ENCODE measurements around the gene FAM25A. TPM values are rescaled to one million over a fixed set of nuclear protein-coding genes. Genes with fewer than 3 reads are reported as not detected.

FAM25A gene
- total RNA-seq, 1 experiment from 2014 or later = not detected

DNA sequence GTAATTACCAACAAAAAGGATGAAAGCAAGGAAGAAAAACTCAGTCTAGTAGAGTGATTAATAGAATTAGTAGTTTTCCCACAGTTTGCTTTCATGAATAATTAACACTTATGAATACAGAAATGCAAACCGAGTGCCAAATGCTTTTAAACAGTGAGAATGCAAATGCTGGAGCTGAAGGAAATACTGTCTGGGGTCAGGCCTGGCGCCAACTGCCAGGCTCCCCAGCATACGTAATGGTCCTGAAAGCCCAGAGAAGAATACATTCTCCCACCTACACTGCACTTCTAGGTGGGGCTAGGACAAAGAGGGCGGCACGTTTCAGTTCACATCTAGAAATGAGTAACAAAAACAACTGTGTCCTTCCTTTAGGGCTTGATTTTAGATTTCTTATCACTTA lies 44.6 kb downstream of the FAM25A start:
- TF ChIP-seq, protein P1, sequence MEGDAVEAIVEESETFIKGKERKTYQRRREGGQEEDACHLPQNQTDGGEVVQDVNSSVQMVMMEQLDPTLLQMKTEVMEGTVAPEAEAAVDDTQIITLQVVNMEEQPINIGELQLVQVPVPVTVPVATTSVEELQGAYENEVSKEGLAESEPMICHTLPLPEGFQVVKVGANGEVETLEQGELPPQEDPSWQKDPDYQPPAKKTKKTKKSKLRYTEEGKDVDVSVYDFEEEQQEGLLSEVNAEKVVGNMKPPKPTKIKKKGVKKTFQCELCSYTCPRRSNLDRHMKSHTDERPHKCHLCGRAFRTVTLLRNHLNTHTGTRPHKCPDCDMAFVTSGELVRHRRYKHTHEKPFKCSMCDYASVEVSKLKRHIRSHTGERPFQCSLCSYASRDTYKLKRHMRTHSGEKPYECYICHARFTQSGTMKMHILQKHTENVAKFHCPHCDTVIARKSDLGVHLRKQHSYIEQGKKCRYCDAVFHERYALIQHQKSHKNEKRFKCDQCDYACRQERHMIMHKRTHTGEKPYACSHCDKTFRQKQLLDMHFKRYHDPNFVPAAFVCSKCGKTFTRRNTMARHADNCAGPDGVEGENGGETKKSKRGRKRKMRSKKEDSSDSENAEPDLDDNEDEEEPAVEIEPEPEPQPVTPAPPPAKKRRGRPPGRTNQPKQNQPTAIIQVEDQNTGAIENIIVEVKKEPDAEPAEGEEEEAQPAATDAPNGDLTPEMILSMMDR (IDR thresholded peaks at IDR 0.05; ENCODE audit: unreplicated experiment) = no peak
- no TSS peak for BruUV-seq (replicated peaks)
- Mint-ChIP-seq H3K36me3 (ENCODE audit: insufficient read depth, unreplicated experiment) (peaks cover 7% of the 10 kb centered on the region), H3K4me1 (ENCODE audit: insufficient read depth, unreplicated experiment) (peaks cover 6% of the 10 kb centered on the region), H3K9me3 (ENCODE audit: unreplicated experiment) (no peaks in the 10 kb centered on the region), H3K27ac (ENCODE audit: low read depth, unreplicated experiment) (no peak overlapping the region), H3K4me3 (ENCODE audit: unreplicated experiment) (no peak overlapping the region), H3K27me3 (ENCODE audit: insufficient read depth, unreplicated experiment) (no peaks in the 10 kb centered on the region)
- DNase-seq (ENCODE audit: unreplicated experiment) = no peak
- intact Hi-C loops (cut with micrococcal nuclease) = no loop called here
- CTCF ChIA-PET = interaction anchor here (0.7 to 1.0 kb wide), 2 partner anchors 9 to 14 kb away, joined by 3 to 4 read pairs; no protein-coding TSS in a partner anchor
- POLR2A ChIA-PET = interaction anchor here (0.9 to 3.0 kb wide), 3 partner anchors 10 to 27 kb away, joined by 3 to 7 read pairs (median 5); no protein-coding TSS in a partner anchor

DNA sequence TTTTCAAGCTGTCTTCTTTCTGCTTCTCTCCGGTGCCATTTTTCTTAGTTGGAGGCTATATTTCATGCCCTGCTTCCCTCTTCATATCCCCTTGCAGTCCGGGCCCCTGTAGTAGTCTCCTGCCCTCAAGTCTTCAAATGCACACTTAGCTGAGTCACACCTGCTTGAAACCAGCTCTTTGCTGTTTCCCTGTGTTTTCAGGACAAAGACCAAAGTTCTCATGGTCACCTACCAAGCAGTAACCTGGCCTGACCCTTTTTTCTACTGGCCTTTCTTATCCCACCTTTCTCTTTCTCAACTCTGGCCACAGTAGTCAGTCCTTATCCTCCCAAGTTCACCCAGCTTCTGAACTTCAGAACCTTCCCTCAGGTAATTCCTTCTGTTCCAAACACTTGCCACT lies 46.1 kb downstream of the FAM25A start:
- no peaks in the 10 kb centered on the region for H3K27me3 Mint-ChIP-seq (ENCODE audit: insufficient read depth, unreplicated experiment)
- no TSS peak for BruUV-seq (replicated peaks)
- ChIA-PET CTCF (interaction anchor here (0.6 to 1.1 kb wide), 3 partner anchors 13 to 101 kb away, joined by 3 to 4 read pairs (median 3); no protein-coding TSS in a partner anchor), POLR2A (interaction anchor here (1.4 kb wide), 1 partner anchor 12 kb away, joined by 5 read pairs; no protein-coding TSS in a partner anchor)
- no peaks in the 10 kb centered on the region for H3K9me3 Mint-ChIP-seq (ENCODE audit: unreplicated experiment)
- no peak for DNase-seq (ENCODE audit: unreplicated experiment)
- peaks cover 22% of the 10 kb centered on the region for H3K36me3 Mint-ChIP-seq (ENCODE audit: insufficient read depth, unreplicated experiment)
- H3K4me1 Mint-ChIP-seq (ENCODE audit: insufficient read depth, unreplicated experiment) = peaks cover 6% of the 10 kb centered on the region
- H3K27ac Mint-ChIP-seq (ENCODE audit: low read depth, unreplicated experiment) = peak overlapping the region; percentile 43
- no peak overlapping the region for H3K4me3 Mint-ChIP-seq (ENCODE audit: unreplicated experiment)
- intact Hi-C loops (cut with micrococcal nuclease) = no loop called here
- TF ChIP-seq, protein P1 (IDR thresholded peaks at IDR 0.05; ENCODE audit: unreplicated experiment) = no peak

DNA sequence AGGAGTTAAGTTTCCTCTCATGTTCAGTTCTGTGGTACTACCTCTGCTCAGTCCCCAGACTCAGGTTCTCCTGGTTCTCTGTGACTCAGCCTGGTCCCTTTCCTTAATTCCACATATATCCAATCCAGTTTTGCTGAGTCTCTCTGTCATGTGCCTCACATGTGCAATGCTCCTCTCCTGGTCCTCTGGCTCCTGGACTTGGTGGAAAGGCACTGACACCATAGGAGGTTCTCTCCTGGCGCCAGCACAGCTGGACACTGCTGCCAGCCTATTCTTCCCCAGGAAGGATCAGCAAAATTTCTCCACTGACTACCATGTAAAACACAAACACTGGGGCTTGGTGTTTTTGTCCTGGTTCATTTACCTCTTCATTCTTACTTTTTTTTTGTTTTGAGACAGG lies 46.8 kb downstream of the FAM25A start:
- POLR2A ChIA-PET = interaction anchor here (1.4 kb wide), 1 partner anchor 12 kb away, joined by 5 read pairs; no protein-coding TSS in a partner anchor
- H3K36me3 Mint-ChIP-seq (ENCODE audit: insufficient read depth, unreplicated experiment) = peaks cover 29% of the 10 kb centered on the region

DNA sequence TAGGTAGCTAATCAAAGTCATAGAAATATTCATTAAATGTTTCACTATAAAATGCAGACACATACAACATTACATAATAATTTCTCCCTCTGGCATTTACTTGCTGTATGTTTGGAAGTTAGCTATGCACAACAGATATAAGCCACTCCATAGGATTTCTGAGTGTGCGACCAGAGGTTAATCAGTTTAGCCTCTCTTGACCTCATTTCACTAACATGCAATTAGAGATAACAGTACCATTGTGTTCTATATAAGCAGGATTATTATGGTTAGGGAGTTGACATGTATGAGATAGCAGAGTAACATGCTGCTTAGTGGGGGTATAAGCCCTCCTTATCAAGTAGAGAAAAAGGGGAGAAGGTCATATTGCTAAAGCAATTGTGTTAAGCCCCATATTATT lies 48.2 kb downstream of the FAM25A start:
- CTCF ChIA-PET = interaction anchor here (0.5 kb wide), 1 partner anchor 19 kb away, joined by 4 read pairs; no protein-coding TSS in a partner anchor
- no TSS peak for BruUV-seq (replicated peaks)

More for the DNA sequence above, 46.8 kb downstream of the FAM25A start:
- H3K9me3 Mint-ChIP-seq (ENCODE audit: unreplicated experiment) = no peaks in the 10 kb centered on the region
- no peaks in the 10 kb centered on the region for H3K27me3 Mint-ChIP-seq (ENCODE audit: insufficient read depth, unreplicated experiment)
- intact Hi-C loops (cut with micrococcal nuclease) = no loop called here
- no TSS peak for BruUV-seq (replicated peaks)
- CTCF ChIA-PET = interaction anchor here (0.6 to 1.1 kb wide), 2 partner anchors 100 to 101 kb away, joined by 3 to 4 read pairs; no protein-coding TSS in a partner anchor
- H3K4me3 Mint-ChIP-seq (ENCODE audit: unreplicated experiment) = no peak overlapping the region
- no peak for DNase-seq (ENCODE audit: unreplicated experiment)
- TF ChIP-seq, protein P1 (IDR thresholded peaks at IDR 0.05; ENCODE audit: unreplicated experiment) = no peak
- H3K4me1 Mint-ChIP-seq (ENCODE audit: insufficient read depth, unreplicated experiment) = peaks cover 6% of the 10 kb centered on the region
- no peak overlapping the region for H3K27ac Mint-ChIP-seq (ENCODE audit: low read depth, unreplicated experiment)

More for the DNA sequence above, 48.2 kb downstream of the FAM25A start:
- intact Hi-C loops (cut with micrococcal nuclease) = no loop called here
- no peak overlapping the region for H3K27ac Mint-ChIP-seq (ENCODE audit: low read depth, unreplicated experiment)
- TF ChIP-seq, protein P1 (IDR thresholded peaks at IDR 0.05; ENCODE audit: unreplicated experiment) = no peak
- H3K4me3 Mint-ChIP-seq (ENCODE audit: unreplicated experiment) = no peak overlapping the region
- POLR2A ChIA-PET = interaction anchor here (1.5 kb wide), 1 partner anchor 11 kb away, joined by 4 read pairs; no protein-coding TSS in a partner anchor
- H3K9me3 Mint-ChIP-seq (ENCODE audit: unreplicated experiment) = no peaks in the 10 kb centered on the region
- H3K27me3 Mint-ChIP-seq (ENCODE audit: insufficient read depth, unreplicated experiment) = no peaks in the 10 kb centered on the region
- peaks cover 6% of the 10 kb centered on the region for H3K4me1 Mint-ChIP-seq (ENCODE audit: insufficient read depth, unreplicated experiment)
- no peak for DNase-seq (ENCODE audit: unreplicated experiment)
- H3K36me3 Mint-ChIP-seq (ENCODE audit: insufficient read depth, unreplicated experiment) = peaks cover 43% of the 10 kb centered on the region
